GM23338 (cell line): ENCODE measurements around the gene HAS3. TPM values are rescaled to one million over a fixed set of nuclear protein-coding genes. Genes with fewer than 3 reads are reported as not detected.
A peak's percentile ranks its signal among the peaks of the same experiment; 100 is the strongest.

Experiments used
- ATAC-seq: fragments of 200-7000 bp; cut with Tn5 transposase; 3 replicates; pipeline ENCODE4 v1.9.1; 2020
- DNase-seq: peaks from one replicate; pipeline ENCODE4 v3.0.0-alpha.2; 2015; ENCODE audit warnings: low spot score
- H2AFZ ChIP-seq: fragments of 200-600 bp; sonication (generic); 2 replicates; pipeline ENCODE4 v1.8.0; 2016; ENCODE audit warnings: antibody characterized with exemption, mild to moderate bottlenecking, moderate library complexity
- H3F3A ChIP-seq: fragments of 200-600 bp; sonication (generic); replicated peaks from 2 replicates; pipeline ENCODE4 v1.8.0; 2017; ENCODE audit warnings: antibody characterized with exemption, mixed run types, low read depth
- H3K27ac ChIP-seq: fragments of 200-600 bp; sonication (generic); 2 replicates; pipeline ENCODE4 v1.6.1; 2016; ENCODE audit warnings: low read depth
- H3K27me3 ChIP-seq: fragments of 200-600 bp; sonication (generic); 2 replicates; pipeline ENCODE4 v1.8.0; 2016; ENCODE audit warnings: mild to moderate bottlenecking, mixed run types, moderate library complexity; ENCODE audit not compliant: insufficient read depth
- H3K36me3 ChIP-seq: fragments of 200-600 bp; sonication (generic); 2 replicates; pipeline ENCODE4 v1.8.0; 2016; ENCODE audit warnings: mild to moderate bottlenecking; ENCODE audit not compliant: insufficient read depth
- H3K4me1 ChIP-seq: fragments of 200-600 bp; sonication (generic); 2 replicates; pipeline ENCODE4 v1.8.0; 2016; ENCODE audit warnings: mild to moderate bottlenecking, moderate library complexity; ENCODE audit not compliant: insufficient read depth
- H3K4me2 ChIP-seq: fragments of 200-600 bp; sonication (generic); 2 replicates; pipeline ENCODE4 v1.7.1; 2017; ENCODE audit warnings: mixed run types
- H3K4me3 ChIP-seq: fragments of 200-600 bp; sonication (generic); 2 replicates; pipeline ENCODE4 v1.6.1; 2016; ENCODE audit warnings: mixed run types
- H3K79me2 ChIP-seq: fragments of 200-600 bp; sonication (generic); replicated peaks from 2 replicates; pipeline ENCODE4 v1.8.0; 2017; ENCODE audit warnings: mild to moderate bottlenecking; ENCODE audit not compliant: insufficient read depth
- H3K9me2 ChIP-seq: fragments of 200-600 bp; sonication (generic); 2 replicates; pipeline ENCODE4 v1.8.0; 2017; ENCODE audit not compliant: insufficient read depth
- H4K20me1 ChIP-seq: fragments of 200-600 bp; sonication (generic); replicated peaks from 2 replicates; pipeline ENCODE4 v1.8.0; 2017; ENCODE audit warnings: mild to moderate bottlenecking; ENCODE audit not compliant: insufficient read depth
- H3K27ac Mint-ChIP-seq: 2 replicates; pipeline ENCODE4 v1.8.0; 2020; ENCODE audit warnings: inconsistent platforms, mild to moderate bottlenecking, moderate library complexity, mixed read lengths
- H3K27me3 Mint-ChIP-seq: 3 replicates; pipeline ENCODE4 v1.8.0; 2022; ENCODE audit warnings: low read depth, mild to moderate bottlenecking, moderate library complexity, mixed read lengths, inconsistent platforms; ENCODE audit not compliant: insufficient read depth, poor library complexity
- H3K36me3 Mint-ChIP-seq: 3 replicates; pipeline ENCODE4 v1.8.0; 2021; ENCODE audit warnings: low read depth, mild to moderate bottlenecking, inconsistent platforms, moderate library complexity, mixed read lengths
- H3K4me1 Mint-ChIP-seq: 3 replicates; pipeline ENCODE4 v1.8.0; 2020; ENCODE audit warnings: mild to moderate bottlenecking, inconsistent platforms, mixed read lengths
- H3K4me3 Mint-ChIP-seq: 3 replicates; pipeline ENCODE4 v1.8.0; 2021; ENCODE audit warnings: moderate library complexity, mild to moderate bottlenecking, inconsistent platforms, mixed read lengths
- H3K9me3 Mint-ChIP-seq: 3 replicates; pipeline ENCODE4 v1.8.0; 2020; ENCODE audit warnings: moderate library complexity, mild to moderate bottlenecking, inconsistent platforms, mixed read lengths
- EZH2phosphoT487 ChIP-seq: fragments of 200-600 bp; sonication (generic); IDR thresholded peaks from one replicate; pipeline ENCODE4 v1.8.1; 2018; ENCODE audit warnings: antibody characterized with exemption; ENCODE audit not compliant: unreplicated experiment
- POLR2AphosphoS5 ChIP-seq: IDR thresholded peaks from 2 replicates; pipeline ENCODE4 v1.6.1; 2016; ENCODE audit warnings: antibody characterized with exemption, low read depth
- ZNF114 ChIP-seq: fragments of 250-450 bp; sonication (Bioruptor Pico); IDR thresholded peaks from 2 replicates; pipeline ENCODE4 v1.5.0; 2020; ENCODE audit warnings: mild to moderate bottlenecking, moderate library complexity
- ZNF331 ChIP-seq: fragments of 250-450 bp; sonication (Bioruptor Pico); IDR thresholded peaks from 2 replicates; pipeline ENCODE4 v1.5.0; 2020; ENCODE audit warnings: low read depth, mild to moderate bottlenecking, moderate library complexity
- polyA plus RNA-seq: library from polyadenylated mRNA; unstranded; fragments of >200 nt; fragmentation: Nextera tagmentation; extraction: Ambion mirVana; gene quantifications from 2 replicates; pipeline ENCODE4 v1.2.1, GENCODE V29; 2016
- total RNA-seq: library from RNA; depleted of rRNA; stranded (reverse); fragments of >200 nt; shearing (Covaris generic); gene quantifications from 2 replicates; pipeline ENCODE4 v1.2.3, GENCODE V29; 2014
- TF ChIP-seq, protein P1 (sequence below): IDR thresholded peaks from 2 replicates; pipeline ENCODE4 v1.6.1; 2016; ENCODE audit warnings: antibody characterized with exemption
- TF ChIP-seq, protein P2 (sequence below): IDR thresholded peaks from one replicate; pipeline ENCODE4 v1.6.1; 2018; ENCODE audit warnings: antibody characterized with exemption; ENCODE audit not compliant: unreplicated experiment
- TF ChIP-seq, protein P3 (sequence below): fragments of 250-450 bp; sonication (Bioruptor Pico); IDR thresholded peaks from 2 replicates; pipeline ENCODE4 v1.5.0; 2020; ENCODE audit warnings: mild to moderate bottlenecking, moderate library complexity
- TF ChIP-seq, protein P4 (sequence below), 2 experiments: fragments of 200-600 bp in 1 of 2; sonication (generic) in 1 of 2; conservative IDR thresholded peaks; 2 replicates each; pipeline versions ENCODE4 v1.5.1 to v1.6.1; 2016 to 2017; ENCODE audit warnings: antibody characterized with exemption in 2 of 2, low read depth in 2 of 2, mild to moderate bottlenecking in 2 of 2, moderate library complexity in 1 of 2

The HAS3 gene
- total and polyA plus RNA-seq, 2 experiments from 2014 or later, result 7.3 to 54.9 TPM

DNA sequence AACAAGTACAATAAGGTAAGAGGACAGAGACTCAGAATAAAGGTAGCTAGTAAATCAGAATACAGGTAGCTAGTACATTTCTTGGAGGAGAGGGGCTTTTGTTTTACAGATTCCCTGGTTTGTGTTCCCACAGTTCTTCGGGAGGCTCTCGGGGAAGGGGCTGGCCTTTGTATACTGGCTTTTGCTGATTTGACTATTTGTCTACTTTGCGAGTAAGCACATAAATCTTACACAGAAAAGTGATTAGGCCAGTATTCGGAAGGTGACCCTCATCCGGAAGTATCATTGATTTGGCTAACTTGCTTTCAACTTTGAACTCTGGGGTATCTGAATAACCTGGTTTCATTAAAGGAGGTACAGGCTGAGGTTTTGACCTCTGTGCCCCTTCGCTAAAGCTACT is 60.1 kb downstream of the HAS3 start:
- Histone ChIP-seq H3K27me3 (no peaks in the 10 kb centered on the region), H4K20me1 (peaks cover 15% of the 10 kb centered on the region; the same call in 1 of the 2 replicates), H3K27ac (no peak overlapping the region), H3F3A (0 out of 2 replicates have a peak, but pooled peaks cover 5% of the 10 kb centered on the region), H3K9me2 (no peaks in the 10 kb centered on the region), H3K4me1 (no peaks in the 10 kb centered on the region), H3K79me2 (no peaks in the 10 kb centered on the region), H2AFZ (no peak overlapping the region), H3K4me3 (no peak overlapping the region), H3K4me2 (no peak overlapping the region), H3K36me3 (peaks cover 60% of the 10 kb centered on the region)
- TF ChIP-seq, protein P1, sequence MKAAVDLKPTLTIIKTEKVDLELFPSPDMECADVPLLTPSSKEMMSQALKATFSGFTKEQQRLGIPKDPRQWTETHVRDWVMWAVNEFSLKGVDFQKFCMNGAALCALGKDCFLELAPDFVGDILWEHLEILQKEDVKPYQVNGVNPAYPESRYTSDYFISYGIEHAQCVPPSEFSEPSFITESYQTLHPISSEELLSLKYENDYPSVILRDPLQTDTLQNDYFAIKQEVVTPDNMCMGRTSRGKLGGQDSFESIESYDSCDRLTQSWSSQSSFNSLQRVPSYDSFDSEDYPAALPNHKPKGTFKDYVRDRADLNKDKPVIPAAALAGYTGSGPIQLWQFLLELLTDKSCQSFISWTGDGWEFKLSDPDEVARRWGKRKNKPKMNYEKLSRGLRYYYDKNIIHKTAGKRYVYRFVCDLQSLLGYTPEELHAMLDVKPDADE, result no peak
- no peak for TF ChIP-seq ZNF331 (CRISPR knock-in tag)
- no peak for TF ChIP-seq ZNF114 (CRISPR knock-in tag)
- TF ChIP-seq POLR2AphosphoS5, result no peak
- TF ChIP-seq, protein P2, sequence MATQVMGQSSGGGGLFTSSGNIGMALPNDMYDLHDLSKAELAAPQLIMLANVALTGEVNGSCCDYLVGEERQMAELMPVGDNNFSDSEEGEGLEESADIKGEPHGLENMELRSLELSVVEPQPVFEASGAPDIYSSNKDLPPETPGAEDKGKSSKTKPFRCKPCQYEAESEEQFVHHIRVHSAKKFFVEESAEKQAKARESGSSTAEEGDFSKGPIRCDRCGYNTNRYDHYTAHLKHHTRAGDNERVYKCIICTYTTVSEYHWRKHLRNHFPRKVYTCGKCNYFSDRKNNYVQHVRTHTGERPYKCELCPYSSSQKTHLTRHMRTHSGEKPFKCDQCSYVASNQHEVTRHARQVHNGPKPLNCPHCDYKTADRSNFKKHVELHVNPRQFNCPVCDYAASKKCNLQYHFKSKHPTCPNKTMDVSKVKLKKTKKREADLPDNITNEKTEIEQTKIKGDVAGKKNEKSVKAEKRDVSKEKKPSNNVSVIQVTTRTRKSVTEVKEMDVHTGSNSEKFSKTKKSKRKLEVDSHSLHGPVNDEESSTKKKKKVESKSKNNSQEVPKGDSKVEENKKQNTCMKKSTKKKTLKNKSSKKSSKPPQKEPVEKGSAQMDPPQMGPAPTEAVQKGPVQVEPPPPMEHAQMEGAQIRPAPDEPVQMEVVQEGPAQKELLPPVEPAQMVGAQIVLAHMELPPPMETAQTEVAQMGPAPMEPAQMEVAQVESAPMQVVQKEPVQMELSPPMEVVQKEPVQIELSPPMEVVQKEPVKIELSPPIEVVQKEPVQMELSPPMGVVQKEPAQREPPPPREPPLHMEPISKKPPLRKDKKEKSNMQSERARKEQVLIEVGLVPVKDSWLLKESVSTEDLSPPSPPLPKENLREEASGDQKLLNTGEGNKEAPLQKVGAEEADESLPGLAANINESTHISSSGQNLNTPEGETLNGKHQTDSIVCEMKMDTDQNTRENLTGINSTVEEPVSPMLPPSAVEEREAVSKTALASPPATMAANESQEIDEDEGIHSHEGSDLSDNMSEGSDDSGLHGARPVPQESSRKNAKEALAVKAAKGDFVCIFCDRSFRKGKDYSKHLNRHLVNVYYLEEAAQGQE, result no peak
- H3K27me3 Mint-ChIP-seq, result peaks cover 4% of the 10 kb centered on the region
- no peak overlapping the region for H3K27ac Mint-ChIP-seq
- H3K4me1 Mint-ChIP-seq, result no peaks in the 10 kb centered on the region; the same call in 2 of the 3 replicates
- no peak overlapping the region for H3K4me3 Mint-ChIP-seq
- no peak for ATAC-seq
- H3K9me3 Mint-ChIP-seq, result no peaks in the 10 kb centered on the region; the same call in 2 of the 3 replicates
- peaks cover 82% of the 10 kb centered on the region for H3K36me3 Mint-ChIP-seq
- DNase-seq, result no peak

DNA sequence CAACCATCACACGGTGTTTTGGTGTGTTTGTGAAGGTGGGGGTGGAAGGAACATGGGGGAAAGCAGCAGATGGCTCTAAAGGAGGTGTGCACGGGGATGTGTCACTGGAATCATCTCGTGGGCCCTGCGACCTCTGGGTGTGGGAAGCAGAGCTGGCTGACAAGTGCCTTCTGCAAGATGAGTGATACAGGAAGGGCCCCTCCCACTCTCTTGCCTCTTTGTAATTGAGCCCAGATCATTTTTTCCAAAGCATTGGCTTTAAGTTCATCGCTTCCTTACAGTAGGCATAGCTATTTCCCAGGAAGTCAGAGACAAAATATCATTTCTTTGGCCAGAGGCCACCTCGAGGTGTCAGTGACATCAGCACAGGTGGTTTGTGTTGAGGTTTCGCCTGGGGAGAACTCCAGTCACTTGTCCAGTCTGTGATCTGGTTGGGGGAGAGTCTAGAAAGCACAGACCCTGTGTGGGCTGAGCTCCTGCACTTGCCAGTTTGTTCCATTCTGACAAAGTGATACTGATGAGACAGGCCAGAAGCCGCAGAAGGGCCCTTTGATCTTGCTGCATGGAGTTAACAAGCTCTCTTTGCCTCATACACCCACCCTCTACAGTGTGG is 60.9 kb downstream of the HAS3 start:
- peak overlapping the region; percentile 8; the same call in 1 of the 2 replicates for H3K27ac Mint-ChIP-seq
- Histone ChIP-seq H3K27me3 (no peaks in the 10 kb centered on the region), H3K4me2 (no peak overlapping the region), H2AFZ (no peak overlapping the region), H4K20me1 (peaks cover 15% of the 10 kb centered on the region; the same call in 1 of the 2 replicates), H3K9me2 (no peaks in the 10 kb centered on the region), H3F3A (0 out of 2 replicates have a peak, but pooled peaks cover 5% of the 10 kb centered on the region), H3K4me1 (no peaks in the 10 kb centered on the region), H3K79me2 (no peaks in the 10 kb centered on the region), H3K4me3 (no peak overlapping the region), H3K36me3 (peaks cover 52% of the 10 kb centered on the region), H3K27ac (no peak overlapping the region)
- ATAC-seq, result no peak
- peaks cover 78% of the 10 kb centered on the region for H3K36me3 Mint-ChIP-seq
- DNase-seq, result no peak
- H3K4me3 Mint-ChIP-seq, result no peak overlapping the region
- peaks cover 1% of the 10 kb centered on the region; the same call in 1 of the 3 replicates for H3K4me1 Mint-ChIP-seq
- peaks cover 4% of the 10 kb centered on the region for H3K27me3 Mint-ChIP-seq
- H3K9me3 Mint-ChIP-seq, result no peaks in the 10 kb centered on the region; the same call in 2 of the 3 replicates
- no peak for TF ChIP-seq EZH2phosphoT487
- TF ChIP-seq, protein P3, sequence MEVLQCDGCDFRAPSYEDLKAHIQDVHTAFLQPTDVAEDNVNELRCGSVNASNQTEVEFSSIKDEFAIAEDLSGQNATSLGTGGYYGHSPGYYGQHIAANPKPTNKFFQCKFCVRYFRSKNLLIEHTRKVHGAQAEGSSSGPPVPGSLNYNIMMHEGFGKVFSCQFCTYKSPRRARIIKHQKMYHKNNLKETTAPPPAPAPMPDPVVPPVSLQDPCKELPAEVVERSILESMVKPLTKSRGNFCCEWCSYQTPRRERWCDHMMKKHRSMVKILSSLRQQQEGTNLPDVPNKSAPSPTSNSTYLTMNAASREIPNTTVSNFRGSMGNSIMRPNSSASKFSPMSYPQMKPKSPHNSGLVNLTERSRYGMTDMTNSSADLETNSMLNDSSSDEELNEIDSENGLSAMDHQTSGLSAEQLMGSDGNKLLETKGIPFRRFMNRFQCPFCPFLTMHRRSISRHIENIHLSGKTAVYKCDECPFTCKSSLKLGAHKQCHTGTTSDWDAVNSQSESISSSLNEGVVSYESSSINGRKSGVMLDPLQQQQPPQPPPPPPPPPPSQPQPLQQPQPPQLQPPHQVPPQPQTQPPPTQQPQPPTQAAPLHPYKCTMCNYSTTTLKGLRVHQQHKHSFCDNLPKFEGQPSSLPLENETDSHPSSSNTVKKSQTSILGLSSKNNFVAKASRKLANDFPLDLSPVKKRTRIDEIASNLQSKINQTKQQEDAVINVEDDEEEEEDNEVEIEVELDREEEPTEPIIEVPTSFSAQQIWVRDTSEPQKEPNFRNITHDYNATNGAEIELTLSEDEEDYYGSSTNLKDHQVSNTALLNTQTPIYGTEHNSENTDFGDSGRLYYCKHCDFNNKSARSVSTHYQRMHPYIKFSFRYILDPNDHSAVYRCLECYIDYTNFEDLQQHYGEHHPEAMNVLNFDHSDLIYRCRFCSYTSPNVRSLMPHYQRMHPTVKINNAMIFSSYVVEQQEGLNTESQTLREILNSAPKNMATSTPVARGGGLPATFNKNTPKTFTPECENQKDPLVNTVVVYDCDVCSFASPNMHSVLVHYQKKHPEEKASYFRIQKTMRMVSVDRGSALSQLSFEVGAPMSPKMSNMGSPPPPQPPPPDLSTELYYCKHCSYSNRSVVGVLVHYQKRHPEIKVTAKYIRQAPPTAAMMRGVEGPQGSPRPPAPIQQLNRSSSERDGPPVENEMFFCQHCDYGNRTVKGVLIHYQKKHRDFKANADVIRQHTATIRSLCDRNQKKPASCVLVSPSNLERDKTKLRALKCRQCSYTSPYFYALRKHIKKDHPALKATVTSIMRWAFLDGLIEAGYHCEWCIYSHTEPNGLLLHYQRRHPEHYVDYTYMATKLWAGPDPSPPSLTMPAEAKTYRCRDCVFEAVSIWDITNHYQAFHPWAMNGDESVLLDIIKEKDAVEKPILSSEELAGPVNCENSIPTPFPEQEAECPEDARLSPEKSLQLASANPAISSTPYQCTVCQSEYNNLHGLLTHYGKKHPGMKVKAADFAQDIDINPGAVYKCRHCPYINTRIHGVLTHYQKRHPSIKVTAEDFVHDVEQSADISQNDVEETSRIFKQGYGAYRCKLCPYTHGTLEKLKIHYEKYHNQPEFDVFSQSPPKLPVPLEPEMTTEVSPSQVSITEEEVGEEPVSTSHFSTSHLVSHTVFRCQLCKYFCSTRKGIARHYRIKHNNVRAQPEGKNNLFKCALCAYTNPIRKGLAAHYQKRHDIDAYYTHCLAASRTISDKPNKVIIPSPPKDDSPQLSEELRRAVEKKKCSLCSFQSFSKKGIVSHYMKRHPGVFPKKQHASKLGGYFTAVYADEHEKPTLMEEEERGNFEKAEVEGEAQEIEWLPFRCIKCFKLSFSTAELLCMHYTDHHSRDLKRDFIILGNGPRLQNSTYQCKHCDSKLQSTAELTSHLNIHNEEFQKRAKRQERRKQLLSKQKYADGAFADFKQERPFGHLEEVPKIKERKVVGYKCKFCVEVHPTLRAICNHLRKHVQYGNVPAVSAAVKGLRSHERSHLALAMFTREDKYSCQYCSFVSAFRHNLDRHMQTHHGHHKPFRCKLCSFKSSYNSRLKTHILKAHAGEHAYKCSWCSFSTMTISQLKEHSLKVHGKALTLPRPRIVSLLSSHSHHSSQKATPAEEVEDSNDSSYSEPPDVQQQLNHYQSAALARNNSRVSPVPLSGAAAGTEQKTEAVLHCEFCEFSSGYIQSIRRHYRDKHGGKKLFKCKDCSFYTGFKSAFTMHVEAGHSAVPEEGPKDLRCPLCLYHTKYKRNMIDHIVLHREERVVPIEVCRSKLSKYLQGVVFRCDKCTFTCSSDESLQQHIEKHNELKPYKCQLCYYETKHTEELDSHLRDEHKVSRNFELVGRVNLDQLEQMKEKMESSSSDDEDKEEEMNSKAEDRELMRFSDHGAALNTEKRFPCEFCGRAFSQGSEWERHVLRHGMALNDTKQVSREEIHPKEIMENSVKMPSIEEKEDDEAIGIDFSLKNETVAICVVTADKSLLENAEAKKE (CRISPR knock-in tag), result no peak
- TF ChIP-seq, protein P4, sequence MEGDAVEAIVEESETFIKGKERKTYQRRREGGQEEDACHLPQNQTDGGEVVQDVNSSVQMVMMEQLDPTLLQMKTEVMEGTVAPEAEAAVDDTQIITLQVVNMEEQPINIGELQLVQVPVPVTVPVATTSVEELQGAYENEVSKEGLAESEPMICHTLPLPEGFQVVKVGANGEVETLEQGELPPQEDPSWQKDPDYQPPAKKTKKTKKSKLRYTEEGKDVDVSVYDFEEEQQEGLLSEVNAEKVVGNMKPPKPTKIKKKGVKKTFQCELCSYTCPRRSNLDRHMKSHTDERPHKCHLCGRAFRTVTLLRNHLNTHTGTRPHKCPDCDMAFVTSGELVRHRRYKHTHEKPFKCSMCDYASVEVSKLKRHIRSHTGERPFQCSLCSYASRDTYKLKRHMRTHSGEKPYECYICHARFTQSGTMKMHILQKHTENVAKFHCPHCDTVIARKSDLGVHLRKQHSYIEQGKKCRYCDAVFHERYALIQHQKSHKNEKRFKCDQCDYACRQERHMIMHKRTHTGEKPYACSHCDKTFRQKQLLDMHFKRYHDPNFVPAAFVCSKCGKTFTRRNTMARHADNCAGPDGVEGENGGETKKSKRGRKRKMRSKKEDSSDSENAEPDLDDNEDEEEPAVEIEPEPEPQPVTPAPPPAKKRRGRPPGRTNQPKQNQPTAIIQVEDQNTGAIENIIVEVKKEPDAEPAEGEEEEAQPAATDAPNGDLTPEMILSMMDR (conservative IDR thresholded peaks at IDR 0.05; ENCODE audit: low read depth in 2 of 2), result no peak
